D721Med (cell line): ENCODE data around the gene UBAC1.

Experiments used
- DNase-seq: peaks from one replicate; pipeline ENCODE4 v3.0.0; 2011; ENCODE audit warnings: low spot score; ENCODE audit not compliant: insufficient read length
- FAIRE-seq: peaks from 2 replicates; lab custom pipeline; 2011; peaks lifted over from hg19 to GRCh38; lab: Jason Lieb, UNC
- CTCF ChIP-seq: IDR thresholded peaks from 2 replicates; pipeline ENCODE4 v1.5.1; 2012; ENCODE audit warnings: mild to moderate bottlenecking, control low read depth; ENCODE audit not compliant: insufficient read depth; ENCODE audit errors: missing control alignments

Gene UBAC1

DNA sequence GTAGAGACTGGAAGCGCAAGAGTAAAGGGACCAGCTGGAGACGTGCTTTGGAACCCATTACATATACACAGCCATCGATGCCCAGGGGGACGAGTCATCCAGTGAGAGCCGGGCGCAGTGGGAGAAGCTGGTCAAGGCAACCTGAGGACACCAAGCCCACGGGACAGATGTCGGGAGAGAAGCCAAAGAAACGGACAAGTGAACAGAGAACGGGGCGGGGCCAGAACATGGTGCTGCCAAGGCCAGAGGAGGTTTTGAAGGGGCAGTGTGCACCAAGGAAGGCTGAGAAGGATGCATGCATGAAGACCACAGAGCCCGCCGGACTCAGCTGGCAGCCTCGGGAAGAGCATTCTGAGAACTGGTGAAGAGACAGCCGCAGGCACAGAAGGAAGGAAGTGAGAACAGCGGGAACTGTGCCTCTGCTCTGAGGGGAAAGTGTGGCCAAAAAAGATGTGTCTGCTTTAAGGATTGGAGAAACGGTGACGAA lies 74.1 kb downstream of the UBAC1 start:
- FAIRE-seq (no peak), DNase-seq (no peak)
- no peak for TF ChIP-seq CTCF

- no peak for TF ChIP-seq CTCF
- FAIRE-seq (no peak), DNase-seq (no peak)
These were observed 74.8 kb downstream of the UBAC1 start for GRCh38 chr9:135886147-135886981.

DNA sequence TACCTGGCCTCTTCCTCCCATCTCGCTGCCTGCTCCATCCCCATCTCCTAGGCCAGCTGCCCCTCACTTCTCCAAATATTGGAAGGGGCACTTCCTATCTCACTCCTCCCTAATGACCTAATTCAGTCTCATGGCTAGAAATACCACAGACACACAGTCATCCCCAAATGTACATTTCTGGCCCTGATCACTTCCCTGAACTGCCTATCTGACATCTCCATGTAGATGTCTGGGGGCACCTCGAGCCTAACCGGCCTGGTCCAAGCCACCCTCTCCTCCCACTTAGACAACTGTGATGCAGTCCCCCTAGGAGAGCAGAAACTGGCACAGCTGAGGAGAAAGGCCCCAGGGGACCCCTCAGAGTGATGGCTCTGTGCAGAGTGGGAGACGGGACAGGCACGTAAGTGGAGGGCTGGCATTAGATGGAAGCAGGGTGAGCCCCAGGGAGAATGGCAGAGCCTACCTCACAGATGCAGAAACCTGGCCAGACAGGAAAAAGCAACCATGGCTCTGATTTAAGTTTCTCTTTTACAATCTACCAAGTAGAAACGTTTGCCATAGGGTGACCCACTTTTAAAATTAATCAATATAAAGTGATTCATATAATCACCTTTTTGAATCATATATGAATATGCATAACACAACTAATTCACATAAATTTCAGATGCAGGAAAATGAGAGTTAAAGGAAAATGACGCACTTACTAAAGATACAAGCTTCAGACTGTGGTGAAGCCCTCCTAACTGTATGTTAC lies 75.9 kb downstream of the UBAC1 start:
- FAIRE-seq = no peak
- no peak for TF ChIP-seq CTCF
- DNase-seq = no peak

- DNase-seq = no peak
- TF ChIP-seq CTCF = no peak
- no peak for FAIRE-seq
These were observed 76.7 kb downstream of the UBAC1 start for GRCh38 chr9:135884328-135885035.

GRCh38 chr9:135883410-135884089 lies 77.6 kb downstream of the UBAC1 start:
- TF ChIP-seq CTCF = no peak
- FAIRE-seq (no peak), DNase-seq (no peak)
